NCI-H748 treated with DMSO at 0.1 percent for 48 hours (cell line): ENCODE data around the gene ZFR.
"Not testable (repeated sequence)": the region's sequence is repeated elsewhere in the genome, so short reads cannot be mapped to it uniquely, and the experiment has no call there.

Source experiments
- DNase-seq: peaks from one replicate; lab custom pipeline; 2025; lab: John Stamatoyannopoulos, UW

Gene ZFR

GRCh38 chr5:32406650-32407049 is 37.9 kb downstream of the ZFR start:
- no peak for DNase-seq

DNA sequence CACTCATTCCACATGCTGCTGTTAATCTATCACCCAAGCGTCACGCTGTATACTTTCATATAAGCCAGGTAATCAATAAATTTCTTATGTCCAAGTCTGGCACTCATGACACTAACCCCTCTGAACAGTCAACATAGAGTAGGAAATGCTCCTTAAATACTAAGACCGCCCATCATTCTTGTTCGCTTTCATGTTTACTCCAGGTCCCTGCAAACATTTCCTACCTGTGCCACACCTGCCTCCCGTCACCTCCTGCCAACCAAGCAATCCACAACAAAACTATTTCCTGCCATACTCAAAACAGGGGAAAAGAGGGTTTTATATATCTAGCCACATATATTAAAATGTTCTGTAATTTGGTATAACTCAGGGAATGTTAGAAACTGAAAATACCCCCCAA is 39.0 kb downstream of the ZFR start:
- no peak for DNase-seq

- DNase-seq = no peak
These were observed 40.8 kb downstream of the ZFR start for GRCh38 chr5:32403760-32404159.

- DNase-seq = no peak
These were observed 44.1 kb downstream of the ZFR start for GRCh38 chr5:32400401-32400800.

GRCh38 chr5:32398754-32399153 is 45.8 kb downstream of the ZFR start:
- DNase-seq = not testable (repeated sequence)

GRCh38 chr5:32394981-32395380 is 49.6 kb downstream of the ZFR start:
- no peak for DNase-seq

DNA sequence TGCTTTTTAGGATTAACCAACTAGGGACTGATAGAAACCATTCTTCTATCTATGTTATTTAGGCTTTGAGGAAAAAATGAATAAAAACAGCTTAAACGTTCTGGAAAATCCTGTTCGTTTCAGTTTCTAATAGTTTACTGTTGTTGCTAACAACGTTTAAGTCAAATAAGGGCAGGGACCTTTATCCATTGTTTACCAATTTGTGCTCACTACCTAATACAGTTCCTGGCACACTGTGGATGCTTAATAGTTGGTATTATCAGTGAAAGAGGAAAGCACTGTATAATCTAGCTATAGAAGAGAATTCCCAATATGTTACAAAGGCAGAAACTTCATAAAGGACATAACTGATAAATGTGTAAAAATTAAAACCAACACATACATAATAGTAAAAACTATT is 52.5 kb downstream of the ZFR start:
- DNase-seq = no peak

GRCh38 chr5:32390819-32391591 is 53.5 kb downstream of the ZFR start:
- DNase-seq = no peak

DNA sequence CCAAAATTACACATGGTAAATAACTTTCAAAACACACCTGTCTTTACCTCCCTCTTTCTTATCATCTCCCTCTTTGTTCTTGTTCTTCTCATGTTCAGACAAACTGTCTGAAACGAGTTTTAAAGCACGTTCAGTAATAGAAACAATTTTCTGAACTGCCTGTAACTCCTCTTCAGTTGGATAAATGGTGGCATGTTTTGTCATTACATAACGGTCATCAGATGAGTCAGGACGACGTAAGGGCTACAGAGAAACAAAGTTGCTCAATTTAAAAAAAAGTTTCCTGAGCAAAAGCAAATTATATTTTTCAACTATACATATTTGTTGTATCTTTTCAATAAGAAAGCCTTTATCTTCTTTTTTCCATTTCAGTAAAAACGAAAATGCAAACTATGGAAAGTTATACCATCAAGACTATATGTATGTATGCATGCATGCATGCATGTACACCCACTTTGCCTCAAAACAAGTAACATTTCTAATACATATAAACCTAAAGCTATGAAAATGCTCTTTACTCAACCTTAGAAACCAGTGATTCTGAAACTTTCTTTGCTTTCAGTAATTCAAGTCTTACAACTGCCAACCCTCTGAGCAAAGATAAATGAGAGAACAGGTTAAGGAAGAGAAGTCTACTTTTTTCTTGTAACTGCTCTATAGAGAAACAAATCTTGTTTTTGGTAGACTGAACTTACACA is 56.0 kb downstream of the ZFR start:
- no peak for DNase-seq

DNA sequence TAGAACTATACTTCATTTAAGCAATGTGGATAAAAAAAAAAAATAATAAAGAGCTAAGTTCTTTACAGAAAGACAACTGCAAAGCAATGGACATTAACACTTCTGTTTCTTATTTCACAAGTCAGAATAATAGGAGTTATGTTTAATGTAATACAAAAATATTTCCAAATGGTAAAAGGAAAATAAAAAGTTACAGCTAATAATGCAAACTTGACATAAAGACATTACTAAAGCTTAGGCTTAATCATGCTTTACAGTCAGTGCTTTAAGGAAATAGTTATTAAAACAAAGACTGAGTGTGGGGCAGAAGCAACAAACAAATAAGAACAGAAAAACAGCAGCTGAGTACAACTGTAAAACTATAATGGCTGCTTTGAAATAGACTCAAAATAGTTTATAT is 56.7 kb downstream of the ZFR start:
- DNase-seq = no peak

GRCh38 chr5:32387211-32387610 is 57.3 kb downstream of the ZFR start:
- no peak for DNase-seq

DNA sequence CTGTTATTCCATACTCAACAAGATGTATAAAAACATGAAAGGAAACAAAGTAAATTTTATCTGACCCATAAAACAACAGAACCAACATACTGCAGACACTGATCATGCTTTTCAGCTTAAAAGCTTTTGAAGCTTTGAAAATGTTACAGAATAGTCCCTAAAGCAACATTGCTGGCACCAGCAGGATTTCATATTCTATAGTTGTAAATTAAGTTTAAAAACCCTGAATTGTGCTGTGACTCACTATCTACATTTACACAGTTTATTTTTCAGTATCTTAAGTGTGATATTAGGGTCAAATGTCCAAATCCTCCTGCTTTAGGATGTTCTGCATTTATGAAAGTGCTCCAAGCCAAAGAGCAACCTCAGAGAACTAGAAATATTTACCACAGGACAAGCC is 59.9 kb downstream of the ZFR start:
- no peak for DNase-seq

GRCh38 chr5:32383586-32383985 is 61.0 kb downstream of the ZFR start:
- DNase-seq = no peak

GRCh38 chr5:32383065-32383464 is 61.5 kb downstream of the ZFR start:
- no peak for DNase-seq

GRCh38 chr5:32379421-32379820 is 65.1 kb downstream of the ZFR start:
- DNase-seq = no peak

DNA sequence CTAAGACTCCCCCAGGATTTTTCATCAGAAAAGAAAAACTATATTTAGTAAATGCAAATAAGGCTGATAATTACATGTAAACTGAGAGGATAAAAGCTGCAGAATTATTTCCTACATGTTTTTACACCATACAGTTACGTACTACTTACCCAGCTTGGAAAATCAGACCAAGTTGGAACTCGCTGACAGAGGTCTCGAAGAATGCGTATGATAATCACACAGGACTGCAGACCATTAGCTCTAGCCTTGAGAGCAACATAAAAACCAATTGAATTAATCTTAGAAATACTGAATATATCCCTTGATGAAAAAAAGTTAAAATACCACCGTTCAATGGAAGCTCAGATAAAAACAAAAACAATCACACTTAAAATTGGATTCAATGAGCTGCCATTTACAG is 65.6 kb downstream of the ZFR start:
- no peak for DNase-seq

GRCh38 chr5:32369542-32370155 is 74.9 kb downstream of the ZFR start:
- DNase-seq = no peak

GRCh38 chr5:32369032-32369431 is 75.5 kb downstream of the ZFR start:
- DNase-seq = no peak

GRCh38 chr5:32367271-32367670 is 77.3 kb downstream of the ZFR start:
- DNase-seq = not testable (repeated sequence)

- no peak for DNase-seq
These were observed 78.9 kb downstream of the ZFR start for GRCh38 chr5:32365623-32366022.

- no peak for DNase-seq
These were observed 81.5 kb downstream of the ZFR start for GRCh38 chr5:32363030-32363429.

DNA sequence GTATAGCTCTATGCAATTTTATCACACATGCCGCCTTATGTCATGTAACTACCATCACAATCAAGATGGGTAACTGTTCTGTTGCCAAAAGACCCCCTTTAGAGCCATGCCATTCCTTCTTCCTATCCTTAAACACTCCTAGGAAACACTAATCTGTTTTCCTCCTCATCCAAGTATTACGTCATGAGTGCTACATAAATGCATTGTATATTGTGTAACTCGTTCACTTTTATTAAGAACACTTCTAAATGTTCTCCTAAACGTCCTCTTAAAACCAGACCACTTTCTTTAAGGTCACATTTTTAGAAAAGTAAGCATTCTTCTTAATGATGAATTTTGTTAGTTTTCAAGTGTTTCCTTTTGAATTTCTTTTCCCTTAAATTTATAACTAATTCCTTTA is 82.0 kb downstream of the ZFR start:
- no peak for DNase-seq

DNA sequence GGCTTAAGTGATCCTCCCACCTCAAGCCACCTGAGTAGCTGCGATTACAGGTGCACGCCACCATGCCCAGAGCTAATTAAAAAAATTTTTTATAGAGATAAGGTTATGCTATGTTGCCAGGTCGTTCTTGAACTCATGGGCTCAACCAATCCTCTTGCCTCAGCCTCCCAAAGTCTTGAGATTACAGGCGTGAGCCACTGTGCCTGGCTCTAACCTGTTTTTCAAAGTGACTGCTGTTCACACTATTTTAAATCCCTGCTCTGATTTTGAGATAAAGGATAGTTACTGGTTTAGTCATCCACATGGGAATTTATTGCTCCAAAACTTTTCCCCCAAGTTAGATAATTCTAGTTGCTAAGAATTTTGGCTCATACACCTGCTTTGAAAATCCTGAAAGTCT is 83.6 kb downstream of the ZFR start:
- no peak for DNase-seq
